ENCODE measurements around the gene ADAMTS17.

The ADAMTS17 gene

DNA sequence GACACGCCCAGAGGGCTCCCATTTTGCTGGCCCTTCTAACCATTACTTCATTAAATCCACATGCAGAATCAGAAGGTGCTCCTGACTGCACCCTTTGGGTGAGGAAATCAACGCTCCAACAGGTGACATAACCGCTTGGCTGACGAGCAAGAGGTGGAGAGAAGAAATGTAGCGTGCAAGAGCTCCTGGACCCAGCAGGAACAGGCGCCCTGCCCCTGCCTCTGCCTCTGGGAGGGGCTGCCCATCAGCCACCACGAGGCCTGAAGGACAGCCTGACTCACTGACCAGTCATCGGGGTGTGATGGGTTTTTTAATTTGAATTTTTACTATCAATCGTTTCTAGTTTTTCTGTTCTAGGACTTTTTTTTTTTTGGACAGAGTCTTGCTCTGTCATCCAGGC, 218.2 kb downstream of the ADAMTS17 start:
- no peak for DNase-seq

DNA sequence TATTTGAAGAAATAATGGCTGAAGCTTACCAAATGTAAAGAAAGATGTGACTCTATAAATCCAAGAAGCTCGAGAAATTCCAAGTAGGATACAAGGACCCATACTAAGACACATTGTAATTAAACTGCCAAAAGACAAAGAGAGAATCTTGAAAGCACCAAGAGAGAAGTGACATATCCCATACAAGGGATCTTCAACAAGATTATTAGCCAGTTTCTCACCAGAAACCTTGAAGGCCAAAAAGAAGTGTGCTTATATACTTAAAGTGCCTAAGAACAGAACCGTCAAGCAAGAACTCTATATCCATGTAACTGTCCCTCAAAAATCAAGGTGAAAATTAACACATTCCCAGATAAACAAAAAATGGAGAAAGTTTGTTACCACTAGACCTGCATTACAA, 220.5 kb downstream of the ADAMTS17 start:
- no peak for DNase-seq

DNA sequence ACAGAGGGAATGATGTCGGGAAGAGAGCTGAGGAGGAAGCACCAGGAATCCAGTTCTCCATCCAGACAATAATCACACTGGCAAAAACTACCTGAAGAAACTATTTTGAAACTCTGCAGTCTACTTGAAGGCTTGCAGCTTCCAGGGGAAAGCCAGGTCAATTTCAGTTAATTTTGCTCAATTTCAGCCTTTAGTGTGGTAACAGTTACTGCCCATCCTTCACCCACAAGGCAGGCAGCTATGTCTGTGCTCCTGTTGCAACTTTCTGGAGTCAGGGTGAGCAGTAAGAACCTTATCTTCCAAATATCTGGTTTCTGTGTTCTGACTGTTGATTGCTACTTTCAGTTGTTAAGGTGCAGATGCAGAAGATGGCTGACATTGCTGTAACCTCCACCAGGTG, 221.7 kb downstream of the ADAMTS17 start:
- no peak for DNase-seq

DNA sequence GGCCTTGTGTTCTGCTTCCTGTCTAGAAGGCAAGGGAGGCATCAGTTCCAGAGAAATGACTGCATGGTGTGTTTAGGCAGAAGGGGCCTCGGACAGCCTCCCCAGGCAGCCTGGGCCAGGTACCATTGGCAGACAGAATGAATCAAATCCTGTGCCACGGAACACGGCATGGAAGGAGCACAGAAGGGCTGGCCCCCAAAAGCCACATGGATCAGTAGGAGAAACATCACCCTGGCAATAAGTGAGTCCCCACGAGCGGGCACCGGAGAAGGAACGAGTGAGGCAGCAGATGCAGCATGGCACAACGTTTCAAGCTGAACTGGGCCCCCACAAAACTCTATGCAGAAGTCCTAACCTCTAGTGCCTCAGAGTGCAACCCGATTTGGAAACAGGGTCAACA, 223.2 kb downstream of the ADAMTS17 start:
- DNase-seq, result no peak

DNA sequence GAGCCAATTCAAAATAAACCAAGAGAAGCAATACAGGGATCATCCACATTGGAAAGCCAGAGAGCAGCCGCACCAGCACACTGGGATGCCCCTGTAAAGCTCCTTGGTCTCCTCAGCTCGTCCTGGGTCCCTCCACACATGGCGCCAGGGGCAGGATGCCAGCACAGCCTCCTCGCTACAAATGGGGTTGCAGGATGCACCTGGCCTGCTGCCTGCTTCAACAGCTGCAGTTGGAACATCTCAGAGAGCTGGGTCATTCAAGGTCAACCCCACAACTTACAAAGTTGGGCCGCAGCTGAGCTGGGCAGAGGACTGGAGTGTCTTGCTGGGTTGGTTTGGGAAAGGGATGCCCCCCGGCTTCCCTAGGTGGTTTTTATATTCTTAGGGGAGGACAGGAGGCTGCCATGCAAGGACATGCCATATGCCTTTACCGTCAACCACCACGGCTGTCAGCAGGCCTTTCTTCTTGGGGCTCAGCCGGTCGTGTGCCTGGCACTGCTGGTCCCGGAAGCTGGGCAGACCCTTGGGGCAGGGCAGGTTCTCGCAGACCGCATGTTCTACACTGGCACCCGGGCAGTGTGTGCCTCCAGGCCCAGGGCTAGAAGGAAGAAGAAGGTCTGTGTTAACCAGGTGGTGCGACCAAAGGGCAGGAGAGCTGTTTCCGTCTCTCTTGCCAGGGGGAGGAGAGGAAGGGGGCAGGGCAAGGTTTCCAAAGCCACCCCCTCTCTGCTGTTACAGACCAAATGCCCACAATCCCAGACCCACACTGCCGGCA, 225.2 kb downstream of the ADAMTS17 start:
- DNase-seq, result no peak

DNA sequence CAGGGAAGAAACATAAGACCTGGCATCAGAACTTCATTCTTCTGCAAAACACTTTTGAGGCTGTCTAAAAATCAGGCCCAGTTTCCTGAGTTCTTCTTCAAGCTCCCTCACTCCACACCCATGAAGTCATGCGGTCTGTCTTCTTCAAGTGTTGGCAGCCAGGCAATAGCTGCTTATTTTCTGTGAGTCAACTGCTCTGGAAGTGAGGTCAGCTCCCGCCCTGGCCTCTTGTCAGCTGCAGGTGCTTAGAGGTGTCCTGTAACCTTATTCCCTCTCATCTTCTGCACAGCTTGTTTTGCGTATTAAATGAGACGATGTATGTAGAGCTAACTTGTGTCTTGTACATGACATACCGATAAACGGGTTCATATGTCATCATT, 226.1 kb downstream of the ADAMTS17 start:
- DNase-seq, result no peak

DNA sequence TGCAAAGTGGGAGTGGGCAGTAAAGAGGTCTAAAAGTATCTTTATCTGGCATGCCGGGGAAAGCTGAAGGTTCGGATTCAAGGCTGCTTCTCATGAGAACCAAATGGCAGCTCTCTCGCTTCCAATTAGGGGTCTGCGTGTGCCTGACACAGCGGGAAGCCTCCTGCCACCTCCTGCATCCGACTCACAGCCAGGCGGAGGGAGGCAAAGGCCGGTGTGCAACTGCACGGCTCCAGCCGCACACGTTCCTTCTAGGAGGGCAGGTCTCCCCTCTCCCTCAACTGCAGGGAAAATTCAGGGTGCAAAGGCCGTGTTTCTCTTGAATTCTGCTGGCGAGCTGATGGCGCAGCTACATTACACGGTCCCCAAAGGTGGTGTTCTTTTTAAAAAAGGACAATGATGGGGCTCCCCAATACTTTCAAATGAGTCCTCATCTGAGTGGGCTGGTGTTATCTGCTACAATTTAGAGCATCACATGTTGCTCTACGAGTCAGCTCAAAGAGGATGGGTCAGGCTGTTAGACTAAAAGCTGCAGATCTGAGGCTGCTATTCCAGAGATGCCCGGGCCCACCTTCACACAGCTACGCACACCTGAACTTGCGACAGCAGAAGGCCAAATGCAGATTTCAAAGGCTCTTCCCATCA, 226.6 kb downstream of the ADAMTS17 start:
- DNase-seq, result no peak

DNA sequence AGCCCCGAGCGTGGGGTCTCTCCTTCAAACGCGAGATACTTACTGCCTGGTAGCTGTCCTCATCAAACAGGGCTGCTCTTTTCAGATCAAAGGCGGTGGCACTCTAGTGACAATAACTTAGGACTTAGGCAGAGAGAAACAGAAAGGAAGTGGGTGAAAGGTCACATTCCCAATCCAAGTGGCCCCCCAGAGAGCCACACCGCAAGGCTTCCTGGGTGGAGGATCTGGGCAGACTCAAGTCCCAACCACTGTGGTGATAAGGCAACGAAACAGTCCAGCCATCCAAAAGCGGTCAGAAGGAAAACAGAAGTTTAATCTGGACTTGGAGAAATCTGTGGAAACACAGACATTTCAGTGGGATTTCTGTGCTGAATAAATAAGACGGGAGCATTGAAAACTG, 227.2 kb downstream of the ADAMTS17 start:
- DNase-seq, result no peak

DNA sequence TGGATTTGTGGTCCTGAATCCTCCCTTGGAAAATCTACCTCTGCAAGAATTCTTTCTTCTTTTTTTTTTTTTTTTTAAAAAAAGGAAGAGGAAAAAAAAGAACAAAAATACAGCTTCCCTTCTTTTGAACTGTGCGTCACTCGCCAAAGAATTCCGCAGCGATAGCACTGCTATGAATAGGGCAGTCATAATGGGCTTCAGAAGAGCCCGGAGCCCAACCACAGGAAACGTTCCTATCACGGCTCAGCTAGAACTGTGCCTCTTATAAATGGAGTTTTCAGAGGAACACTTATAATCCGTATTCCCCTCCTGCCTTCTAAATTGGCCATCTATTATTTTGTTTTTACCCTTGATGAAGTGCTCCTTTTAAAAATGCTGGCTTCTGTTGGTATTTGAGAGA, 227.7 kb downstream of the ADAMTS17 start:
- DNase-seq, result no peak

DNA sequence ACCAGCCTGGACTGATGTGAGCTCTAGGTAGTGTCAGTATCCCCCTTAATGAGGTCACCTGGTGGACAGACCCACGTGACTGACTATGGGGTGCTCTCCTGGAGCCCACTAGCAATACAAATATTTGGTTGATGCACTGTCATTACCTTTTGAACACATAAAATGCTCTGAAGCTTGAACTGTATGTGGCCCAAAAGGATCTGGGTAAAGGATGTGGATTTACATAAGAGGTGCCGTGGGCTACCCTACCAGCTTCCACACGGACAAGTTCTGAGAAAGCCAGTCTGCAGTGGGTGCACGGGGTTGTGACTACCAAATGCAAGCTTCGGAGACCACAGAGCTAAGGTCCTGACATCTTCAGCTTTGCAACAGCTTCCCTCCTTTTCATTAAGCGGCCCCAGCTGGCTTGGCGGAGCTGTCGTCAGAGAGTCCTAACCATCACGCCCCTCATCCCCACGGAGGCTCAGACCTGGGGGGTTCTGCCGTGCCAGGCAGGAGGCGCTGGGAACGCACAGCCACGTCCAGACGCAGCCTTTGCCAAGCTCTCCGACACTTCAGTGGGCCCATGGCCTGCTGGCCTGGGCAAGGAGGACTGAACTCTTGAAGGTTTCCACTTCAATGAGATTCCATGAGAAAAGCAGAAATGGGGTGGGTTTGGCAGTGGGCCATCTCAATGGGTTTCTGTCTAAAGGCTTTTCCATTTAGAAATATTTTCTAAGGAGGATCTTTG, 228.3 kb downstream of the ADAMTS17 start:
- no peak for DNase-seq

DNA sequence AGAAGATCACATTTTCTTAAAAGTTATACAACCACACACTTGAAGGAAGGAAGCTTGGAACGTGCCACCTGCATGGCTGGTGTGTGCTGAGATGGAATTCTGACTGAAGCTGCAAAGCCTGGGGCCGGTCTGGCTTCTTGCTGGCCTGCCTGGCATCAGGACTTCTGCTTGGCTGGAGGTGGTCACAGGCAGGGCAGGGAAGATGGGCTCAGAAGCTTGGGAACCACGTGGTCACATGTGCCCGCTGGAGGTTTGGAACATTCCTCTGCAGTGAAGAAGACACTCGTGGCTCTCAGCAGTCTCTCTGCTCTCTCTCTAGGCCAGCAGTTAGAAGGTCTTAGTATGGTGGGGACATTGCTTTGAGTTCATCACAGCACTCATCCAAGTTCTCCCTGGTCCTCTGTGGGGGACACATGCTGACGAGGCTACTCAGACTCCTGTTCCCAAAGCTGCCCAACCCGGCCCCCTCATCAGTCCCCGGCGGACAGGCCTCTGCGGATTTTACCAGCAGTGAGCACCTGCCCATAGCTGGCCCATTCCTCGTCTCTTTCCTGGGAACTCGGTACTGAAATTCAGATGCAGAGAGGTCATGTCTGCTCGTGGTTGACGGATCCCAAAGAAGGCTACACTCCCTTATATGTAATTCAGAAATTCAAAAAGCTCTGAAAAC, 229.0 kb downstream of the ADAMTS17 start:
- no peak for DNase-seq

DNA sequence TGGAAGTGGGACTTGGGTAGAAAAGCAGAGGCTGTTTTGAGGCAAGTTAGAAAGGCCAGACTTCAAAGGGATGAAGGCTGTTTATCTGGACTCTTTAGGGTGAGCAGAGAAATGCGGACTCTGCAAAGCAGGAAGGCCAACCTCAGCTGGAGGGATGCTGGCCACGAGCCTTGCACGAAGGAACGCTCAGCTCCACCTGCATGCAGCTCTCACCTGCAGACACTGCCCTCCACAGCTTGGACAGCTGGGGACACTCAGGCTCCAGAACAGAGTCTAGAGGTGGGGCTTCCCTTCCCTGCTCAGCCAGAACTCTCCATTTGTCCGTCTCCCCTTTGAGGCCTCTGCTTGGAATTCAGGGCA, 229.7 kb downstream of the ADAMTS17 start:
- no peak for DNase-seq

DNA sequence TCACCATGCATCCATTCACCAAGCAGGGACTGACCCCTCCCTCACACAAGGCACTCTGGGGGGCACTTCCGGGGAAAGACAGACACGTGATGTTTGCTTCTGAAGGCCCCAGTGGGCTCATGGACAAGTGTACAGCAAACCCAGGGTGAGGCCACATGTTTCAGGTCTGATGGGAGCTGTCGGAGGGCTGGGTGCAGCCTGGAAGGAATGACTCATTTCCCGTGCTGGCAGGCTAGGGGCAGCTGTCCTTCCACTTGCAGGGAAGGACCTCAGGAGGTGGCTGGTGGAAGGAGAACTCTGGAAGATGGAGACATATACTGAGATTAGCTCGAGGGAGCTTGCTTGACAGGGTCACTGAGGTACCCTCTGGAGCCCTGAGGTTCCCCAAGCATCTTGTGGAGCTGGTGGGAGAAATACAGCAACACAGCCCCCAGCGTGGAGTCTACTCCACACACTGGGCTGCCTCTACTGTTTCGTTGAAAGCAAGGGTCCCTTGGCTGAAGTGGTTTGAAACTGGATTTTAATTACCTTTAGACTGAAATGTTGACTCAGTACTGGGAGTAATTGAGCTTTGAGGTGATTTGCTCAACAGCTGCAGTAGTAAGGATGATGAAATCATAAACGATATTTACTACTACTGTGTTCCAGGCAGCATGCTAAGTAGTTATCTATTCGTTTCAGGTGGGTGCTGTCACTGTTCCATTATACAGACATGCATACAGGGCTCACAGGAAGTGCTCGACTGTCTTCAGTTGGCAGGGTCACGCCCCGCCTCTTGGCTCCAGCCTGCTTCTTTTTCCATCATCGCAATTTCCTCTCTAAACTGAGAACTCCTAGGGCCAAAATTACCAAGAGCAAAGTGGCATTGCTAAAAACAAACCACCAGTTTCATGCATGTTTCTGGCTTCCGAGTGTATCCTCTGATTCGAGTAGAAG, 230.4 kb downstream of the ADAMTS17 start:
- DNase-seq, result peak; percentile 44

DNA sequence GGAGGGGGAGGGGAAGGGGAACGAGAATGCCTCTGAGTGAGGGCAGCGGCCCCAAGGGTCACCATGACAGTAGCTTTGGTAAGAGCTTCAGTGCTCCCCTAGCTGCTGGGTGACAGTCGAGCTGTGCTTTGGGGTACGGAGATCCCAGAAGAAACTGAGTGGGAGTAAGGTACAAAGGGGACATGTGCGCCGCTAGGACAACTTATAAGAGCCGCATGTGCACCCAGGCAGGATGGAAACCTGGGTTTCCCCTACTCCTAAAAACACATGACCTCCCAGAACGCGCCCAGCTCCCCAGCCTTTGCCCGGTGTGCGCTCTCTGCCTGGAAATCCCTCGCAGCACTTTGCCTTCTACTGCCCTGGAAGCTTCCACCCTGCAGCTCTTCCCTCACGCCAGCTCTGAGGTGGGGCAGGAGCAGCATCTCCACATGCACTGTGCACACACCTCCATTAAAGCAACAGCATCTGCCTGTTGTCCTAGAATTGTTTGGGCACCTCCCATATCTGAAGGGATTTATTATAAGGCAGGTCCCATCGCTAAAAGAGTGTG, 232.2 kb downstream of the ADAMTS17 start:
- no peak for DNase-seq

DNA sequence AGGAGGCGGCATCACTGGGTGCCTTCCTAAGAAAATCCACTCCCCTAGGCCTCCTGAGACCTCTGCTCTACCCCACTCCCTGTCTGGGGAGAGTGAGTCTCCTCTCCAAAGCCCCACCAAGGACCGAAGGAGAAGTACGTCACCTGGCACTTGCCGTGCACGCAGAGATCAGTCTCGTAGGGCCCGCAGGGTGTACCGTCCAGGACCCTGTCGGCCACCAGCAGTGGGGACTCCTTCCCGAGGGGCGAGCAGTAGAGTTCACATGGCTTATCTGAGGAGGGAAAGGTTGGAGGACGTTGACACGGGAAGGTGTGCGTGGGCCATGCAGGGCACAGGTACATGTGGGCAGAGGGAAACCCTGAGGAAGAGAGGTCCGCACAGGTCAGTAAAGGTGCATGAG, 232.9 kb downstream of the ADAMTS17 start:
- no peak for DNase-seq

DNA sequence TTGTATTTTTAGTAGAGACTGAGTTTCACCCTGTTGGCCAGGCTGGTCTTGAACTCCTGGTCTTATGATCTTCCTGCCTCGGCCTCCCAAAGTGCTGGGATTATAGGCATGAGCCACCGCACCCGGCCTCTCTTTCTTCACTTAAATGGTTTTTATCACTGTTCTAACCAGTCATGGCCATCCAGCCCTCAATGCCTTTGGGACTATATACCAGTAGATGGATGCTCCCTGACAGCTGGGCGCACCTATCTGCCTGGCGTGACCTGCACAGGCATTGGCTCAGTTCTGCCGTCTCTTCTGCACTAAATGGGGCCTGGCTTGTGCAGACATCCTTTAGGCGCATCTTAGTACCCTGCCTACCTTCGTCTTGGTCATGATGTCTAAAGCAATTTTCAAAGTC, 233.4 kb downstream of the ADAMTS17 start:
- no peak for DNase-seq

DNA sequence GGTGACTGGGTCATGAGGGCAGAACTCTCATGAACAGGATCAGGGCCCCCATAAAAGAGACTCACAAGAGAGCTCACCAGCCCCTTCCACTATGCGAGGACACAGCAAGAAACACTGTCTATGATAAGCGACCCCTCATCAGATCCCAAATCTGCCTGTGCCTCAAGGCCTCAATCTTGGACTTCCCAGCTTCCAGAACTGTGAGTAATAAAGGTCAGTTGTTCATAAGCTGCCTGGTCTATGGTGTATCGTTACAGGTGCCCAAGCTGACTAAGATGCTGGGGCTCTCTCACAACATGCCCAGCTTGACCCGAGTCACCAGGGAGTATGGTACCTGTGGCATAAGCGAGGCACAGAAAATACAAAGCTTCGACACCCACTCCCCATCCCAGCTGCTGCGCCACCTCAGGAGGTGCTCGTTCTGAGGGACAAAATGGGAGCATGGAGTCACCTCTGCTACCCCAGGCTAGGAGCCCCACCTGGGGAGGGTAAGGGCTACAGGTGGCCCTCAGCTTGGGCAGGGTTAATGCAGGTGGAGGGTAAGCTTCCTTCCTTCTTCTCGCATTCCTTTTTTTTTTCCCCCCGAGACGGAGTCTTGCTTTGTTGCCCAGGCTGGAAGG, 234.1 kb downstream of the ADAMTS17 start:
- DNase-seq, result no peak

DNA sequence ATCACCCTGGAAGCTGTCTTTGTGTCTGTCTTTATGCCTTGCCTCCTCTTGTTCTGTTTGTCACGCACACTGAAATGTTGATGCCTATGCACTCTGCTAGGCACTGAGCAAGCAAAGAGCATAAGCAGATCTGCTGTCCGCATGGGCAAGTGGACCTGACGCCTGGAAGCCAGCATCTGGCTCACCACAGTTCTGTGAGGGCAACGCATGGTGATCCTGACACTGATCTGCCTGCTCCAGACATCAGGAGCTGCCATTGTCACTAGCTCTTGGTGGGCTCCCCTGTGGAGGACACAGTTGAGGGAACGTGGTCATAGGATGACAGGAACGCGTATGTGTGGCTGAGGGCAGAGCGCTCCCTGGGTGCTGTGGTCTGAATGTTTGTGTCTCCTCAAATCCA, 234.6 kb downstream of the ADAMTS17 start:
- no peak for DNase-seq

DNA sequence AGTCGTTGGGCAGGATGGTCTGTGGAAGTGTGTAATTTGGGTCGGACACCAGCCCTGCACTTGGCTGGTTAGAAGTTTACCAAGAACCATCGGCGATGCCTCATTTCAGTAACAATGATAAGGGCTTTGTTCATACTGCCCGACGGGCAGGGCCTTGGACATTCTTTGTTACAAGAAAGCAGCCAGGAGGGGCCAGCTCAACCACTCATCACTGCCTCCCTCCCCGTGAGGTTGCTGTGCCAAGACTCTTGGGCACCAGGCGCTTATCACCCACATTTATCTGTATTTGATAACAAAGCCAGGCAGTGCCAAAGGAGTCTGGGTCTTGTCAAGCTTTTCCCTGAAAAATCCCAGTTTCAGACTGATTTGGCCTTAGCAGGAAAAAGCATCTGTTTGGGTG, 235.0 kb downstream of the ADAMTS17 start:
- DNase-seq, result no peak

DNA sequence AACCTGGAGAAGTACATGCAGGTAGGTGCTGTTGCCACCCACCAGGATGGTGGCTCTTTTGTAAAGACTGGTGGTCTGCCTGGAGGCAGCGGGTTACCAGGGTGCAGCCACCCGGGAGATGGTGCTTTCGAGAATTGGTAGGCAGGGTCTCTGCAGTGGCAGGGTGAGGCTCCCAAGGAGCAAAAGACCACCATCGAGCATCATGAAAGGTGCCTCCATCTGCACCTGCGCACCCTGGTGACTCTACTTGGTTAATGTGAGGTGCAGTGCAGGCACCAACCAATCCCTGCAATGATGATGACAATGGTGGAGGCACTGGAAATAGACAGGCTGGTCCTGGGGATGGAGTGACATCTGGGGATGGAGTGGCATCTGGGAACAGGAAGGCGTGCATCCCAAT, 236.7 kb downstream of the ADAMTS17 start:
- DNase-seq, result no peak

DNA sequence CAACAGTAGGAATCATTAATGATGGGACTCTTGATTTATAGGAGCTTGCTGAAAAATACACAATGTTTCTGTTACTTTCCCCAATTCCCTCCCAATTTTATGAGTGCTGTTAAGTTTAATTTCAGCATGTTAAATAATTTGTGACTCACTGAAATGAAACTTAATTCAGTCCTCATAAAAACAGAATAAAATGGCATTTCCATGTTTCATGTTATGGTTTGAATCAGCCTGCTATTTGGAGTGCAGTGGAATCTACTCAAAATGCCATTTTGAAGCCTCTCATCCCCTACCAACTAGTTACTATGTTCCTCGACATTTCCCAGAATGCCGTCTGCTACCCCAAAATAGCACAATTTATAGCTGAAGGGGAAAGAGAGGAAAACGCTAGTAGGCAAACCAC, 237.5 kb downstream of the ADAMTS17 start:
- no peak for DNase-seq

DNA sequence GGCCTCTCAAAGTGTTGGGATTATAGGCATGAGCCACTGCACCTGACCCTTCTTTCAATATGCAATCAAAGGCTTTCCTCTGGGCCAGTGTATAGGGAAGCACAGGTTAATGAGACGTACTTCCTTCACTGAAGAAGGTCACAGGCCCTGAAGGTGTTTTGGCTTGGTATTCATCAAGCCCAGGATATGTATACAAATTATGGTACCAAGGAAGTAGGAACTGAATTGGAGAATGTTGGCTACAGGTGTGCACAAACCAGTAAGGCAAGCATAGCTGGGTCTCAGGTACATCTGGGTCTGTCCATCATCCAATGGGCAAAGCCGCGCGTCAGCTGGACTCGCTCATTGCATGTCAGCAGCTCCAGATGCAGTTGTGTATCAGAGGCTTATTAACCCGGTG, 237.9 kb downstream of the ADAMTS17 start:
- DNase-seq, result no peak

All from activated naive CD4-positive, alpha-beta T cell treated with anti-CD3 and anti-CD28 coated beads, Interleukin-2, amount 50 U/mL, for 16 hours (primary cell).